Uterus (tissue), 2 donors: ENCODE measurements around the gene CCR9.

Experiments
- POLR2A ChIP-seq, 2 donors: fragments of 450-650 bp; IDR thresholded peaks; one replicate each; pipeline ENCODE4 v1.6.1; 2016; ENCODE audit warnings: antibody characterized with exemption in 2 of 2, mild to moderate bottlenecking in 1 of 2, moderate library complexity in 1 of 2
- TF ChIP-seq, protein P1 (sequence below), 4 experiments: fragments of 200-600 bp in 2 of 4; fragments of 450-650 bp in 2 of 4; sonication (generic) in 2 of 4; IDR thresholded peaks; one replicate each; pipeline ENCODE4 v1.5.1; 2016 to 2019; ENCODE audit warnings: antibody characterized with exemption in 4 of 4, mild to moderate bottlenecking in 2 of 4, moderate library complexity in 1 of 4

DNA sequence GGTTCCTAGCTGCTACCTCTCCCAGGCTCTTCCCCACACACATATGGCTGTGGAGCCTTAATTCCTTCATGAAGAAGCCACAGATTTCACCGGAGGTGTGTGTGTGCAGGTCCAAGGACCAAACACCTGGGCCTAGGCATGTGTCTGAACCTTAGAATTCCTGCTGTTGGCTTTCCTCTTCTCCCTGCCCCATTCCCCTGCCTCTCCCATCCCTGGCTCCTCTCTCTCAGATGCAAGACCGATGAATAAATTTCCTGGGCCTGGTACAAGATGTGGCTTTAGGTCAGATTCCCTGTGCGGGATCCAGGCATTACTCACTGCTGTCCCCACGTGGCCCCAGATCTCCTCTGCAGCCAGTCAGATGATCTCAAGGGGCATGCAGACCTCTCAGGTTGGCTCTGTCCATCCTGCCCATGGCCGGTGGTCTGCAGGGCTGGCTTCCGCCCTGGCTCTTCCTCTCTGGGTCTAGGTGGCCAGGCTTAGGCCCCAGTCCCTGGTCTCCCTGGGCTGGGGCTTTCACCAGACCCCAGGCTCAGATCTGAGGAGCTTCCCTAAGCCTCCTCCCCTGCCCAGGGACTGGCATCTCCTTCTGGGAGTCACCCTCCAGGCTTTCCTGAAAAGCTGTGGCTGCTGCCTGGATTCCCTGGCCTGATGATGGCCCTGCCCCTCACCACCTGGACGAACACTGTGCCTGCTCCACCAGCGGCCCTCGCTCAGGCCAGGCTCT, 20.5 kb downstream of the CCR9 start:
- TF ChIP-seq, protein P1, sequence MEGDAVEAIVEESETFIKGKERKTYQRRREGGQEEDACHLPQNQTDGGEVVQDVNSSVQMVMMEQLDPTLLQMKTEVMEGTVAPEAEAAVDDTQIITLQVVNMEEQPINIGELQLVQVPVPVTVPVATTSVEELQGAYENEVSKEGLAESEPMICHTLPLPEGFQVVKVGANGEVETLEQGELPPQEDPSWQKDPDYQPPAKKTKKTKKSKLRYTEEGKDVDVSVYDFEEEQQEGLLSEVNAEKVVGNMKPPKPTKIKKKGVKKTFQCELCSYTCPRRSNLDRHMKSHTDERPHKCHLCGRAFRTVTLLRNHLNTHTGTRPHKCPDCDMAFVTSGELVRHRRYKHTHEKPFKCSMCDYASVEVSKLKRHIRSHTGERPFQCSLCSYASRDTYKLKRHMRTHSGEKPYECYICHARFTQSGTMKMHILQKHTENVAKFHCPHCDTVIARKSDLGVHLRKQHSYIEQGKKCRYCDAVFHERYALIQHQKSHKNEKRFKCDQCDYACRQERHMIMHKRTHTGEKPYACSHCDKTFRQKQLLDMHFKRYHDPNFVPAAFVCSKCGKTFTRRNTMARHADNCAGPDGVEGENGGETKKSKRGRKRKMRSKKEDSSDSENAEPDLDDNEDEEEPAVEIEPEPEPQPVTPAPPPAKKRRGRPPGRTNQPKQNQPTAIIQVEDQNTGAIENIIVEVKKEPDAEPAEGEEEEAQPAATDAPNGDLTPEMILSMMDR (IDR thresholded peaks at IDR 0.05): peak in 2 of 4 experiments; percentile 23 to 29
- TF ChIP-seq POLR2A (IDR thresholded peaks at IDR 0.05): no peak
